Activated CD8-positive, alpha-beta memory T cell treated with anti-CD3 and anti-CD28 coated beads for 24 hours (primary cell): ENCODE results near the gene C17orf100.

Experiments used
- DNase-seq: peaks from one replicate; pipeline ENCODE4 v3.0.0-alpha.2; 2020

Gene C17orf100

DNA sequence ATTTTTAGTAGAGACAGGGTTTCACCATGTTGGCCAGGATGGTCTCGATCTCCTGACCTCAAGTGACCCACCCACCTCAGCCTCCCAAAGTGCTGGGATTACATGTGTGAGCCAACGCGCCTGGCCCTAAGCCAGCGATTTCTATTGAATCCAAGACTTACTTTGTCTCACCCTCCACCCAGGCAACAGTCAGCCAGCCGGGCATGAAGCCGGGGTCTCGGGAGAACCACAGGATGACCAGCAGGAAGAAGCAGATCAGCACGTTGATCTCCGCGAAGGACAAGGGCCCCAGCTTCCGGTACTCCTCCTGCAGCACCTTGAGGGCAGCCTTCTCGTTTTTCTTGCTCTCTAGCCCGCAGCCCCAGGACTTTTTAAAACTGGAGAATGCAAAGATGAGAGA lies 44.0 kb downstream of the C17orf100 start:
- DNase-seq: no peak

GRCh38 chr17:6696906-6697305 lies 45.3 kb downstream of the C17orf100 start:
- no peak for DNase-seq

DNA sequence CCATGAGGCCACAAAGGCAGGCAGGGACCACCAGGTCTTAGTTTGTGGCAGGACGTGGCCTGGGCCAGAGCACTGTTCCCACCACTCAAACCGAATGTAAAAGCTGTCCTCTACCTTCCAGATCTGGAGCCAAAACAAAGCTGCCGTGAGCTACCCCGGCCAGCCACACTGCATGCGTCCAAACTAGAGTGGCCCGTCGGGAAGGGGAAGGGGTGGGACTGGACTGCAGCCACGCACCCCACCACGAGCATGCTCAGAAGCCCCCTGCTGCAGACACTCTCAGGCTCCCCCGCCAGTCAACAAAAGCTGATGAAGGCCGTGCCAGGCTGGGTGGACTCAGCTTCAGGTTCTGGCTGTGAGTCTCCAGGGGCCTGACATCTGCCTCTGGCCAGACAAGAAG lies 46.4 kb downstream of the C17orf100 start:
- no peak for DNase-seq

DNA sequence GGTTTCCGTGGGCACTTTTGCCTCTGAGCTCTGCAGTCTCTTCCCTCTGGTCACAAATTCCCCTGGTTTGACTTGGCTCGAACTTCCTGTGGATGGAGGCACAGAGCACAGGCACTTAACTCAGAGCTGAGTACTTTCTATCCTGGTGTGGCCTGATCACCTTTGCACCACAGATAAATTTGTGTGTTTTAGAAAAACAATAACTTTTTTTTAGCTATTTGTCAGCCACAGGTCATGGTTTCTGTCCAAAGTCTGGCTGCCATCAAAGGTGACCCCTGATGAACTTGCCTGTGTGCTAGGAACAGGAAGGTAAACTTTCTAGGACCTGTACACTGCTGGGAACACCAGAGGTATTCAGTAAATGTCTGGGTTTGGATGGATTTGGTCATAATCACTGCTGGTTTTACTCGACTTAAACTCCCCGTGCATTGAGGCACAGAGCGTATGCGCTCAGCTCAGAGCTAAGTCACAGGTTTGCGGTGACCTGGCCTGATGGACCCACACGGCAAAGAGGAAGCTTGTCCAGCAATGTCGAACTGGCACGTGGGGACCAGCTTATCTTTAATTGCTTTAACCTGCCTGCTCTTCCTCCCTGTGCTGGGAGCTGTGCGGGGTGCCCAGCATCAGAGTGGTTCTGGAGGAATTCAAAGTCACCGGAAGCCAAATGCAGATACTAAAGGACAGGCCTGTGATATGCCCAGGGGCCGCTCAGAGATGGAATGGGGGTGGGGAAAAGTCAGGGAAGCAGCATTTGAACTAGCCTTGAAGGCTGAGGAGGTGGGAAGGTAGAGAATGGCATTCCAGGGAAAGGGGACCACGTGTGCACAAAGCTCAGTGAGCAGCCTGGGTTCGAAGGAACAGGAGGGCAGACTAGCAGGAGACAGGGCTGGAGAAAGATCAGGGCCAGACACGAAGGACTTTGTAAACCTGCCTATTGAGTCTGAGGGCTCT lies 48.7 kb downstream of the C17orf100 start:
- no peak for DNase-seq

DNA sequence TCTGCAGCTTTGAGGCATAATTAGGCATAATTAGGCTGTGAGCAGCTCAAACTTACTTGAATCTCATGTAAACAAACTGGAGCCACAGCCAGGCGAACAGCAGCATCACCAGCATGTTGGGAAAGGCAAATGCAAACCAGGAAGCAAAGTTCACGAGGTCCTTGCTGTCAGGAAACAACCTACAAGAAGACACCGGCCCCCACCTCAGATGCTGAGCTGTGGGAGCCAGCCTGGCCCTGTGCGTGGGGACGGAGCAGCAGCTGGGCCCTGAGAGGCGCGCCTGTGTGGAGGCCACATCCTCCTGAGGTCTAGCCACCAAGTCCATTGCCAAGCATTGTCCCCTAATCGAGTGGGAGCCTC lies 49.4 kb downstream of the C17orf100 start:
- no peak for DNase-seq

- peak; percentile 70 for DNase-seq
Observed at GRCh38 chr17:6701719-6702118, 50.2 kb downstream of the C17orf100 start.

DNA sequence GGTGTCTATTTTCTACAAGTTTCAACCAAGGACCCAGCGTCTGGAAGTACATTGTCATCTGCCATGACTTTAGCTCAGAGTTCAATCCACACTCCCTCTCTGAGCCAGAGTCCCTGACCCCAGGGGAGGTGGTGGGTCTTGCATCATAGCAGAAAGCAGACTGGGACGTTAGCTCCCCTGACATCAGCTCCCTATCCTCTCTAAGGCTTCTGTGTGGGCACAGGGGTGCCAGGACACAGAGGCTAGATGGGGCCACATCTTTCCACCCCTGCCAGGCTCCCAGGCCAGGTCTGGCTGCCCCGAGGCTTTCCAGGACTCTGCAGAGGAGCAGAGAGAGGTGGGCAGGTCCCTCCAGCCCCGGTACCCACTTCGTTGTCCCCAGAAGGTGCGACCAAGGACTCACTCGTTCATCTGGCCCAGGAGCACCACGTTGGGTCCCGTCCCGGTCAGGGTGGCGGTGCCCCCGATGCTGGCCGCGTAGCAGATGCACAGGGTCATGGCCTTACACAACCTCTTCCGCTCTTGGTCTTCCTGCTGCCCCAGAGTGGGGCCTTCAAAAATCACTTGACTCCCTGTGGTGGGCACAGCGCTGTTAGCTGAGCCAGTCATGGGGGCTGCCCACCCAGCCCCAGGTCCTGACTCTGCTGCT lies 51.1 kb downstream of the C17orf100 start:
- no peak for DNase-seq
